Astrocyte (in vitro differentiated cells and primary cell): ENCODE results near the gene CDC25C.

ENCODE experiments used
- CTCF ChIP-seq: IDR thresholded peaks from 2 replicates; pipeline ENCODE4 v1.5.1; 2011; ENCODE audit warnings: low read depth, mild to moderate bottlenecking, inconsistent platforms, low read length, moderate library complexity; ENCODE audit not compliant: insufficient read depth
- EZH2 ChIP-seq: IDR thresholded peaks from 2 replicates; pipeline ENCODE4 v1.6.1; 2012; ENCODE audit warnings: mild to moderate bottlenecking, low read length, inconsistent platforms; ENCODE audit not compliant: insufficient read depth

- TF ChIP-seq CTCF = no peak
- TF ChIP-seq EZH2 = no peak
These were observed 673 bp downstream of the CDC25C start for GRCh38 chr5:138330813-138331448.
